SHP77 treated with DMSO at 0.1 percent for 48 hours (cell line): Measurements from ENCODE around the gene RPL13.
"Not testable (repeated sequence)": the region's sequence is repeated elsewhere in the genome, so short reads cannot be mapped to it uniquely, and the experiment has no call there.

Experiments used
- DNase-seq: peaks from one replicate; lab custom pipeline; 2025; lab: John Stamatoyannopoulos, UW

RPL13 gene

DNA sequence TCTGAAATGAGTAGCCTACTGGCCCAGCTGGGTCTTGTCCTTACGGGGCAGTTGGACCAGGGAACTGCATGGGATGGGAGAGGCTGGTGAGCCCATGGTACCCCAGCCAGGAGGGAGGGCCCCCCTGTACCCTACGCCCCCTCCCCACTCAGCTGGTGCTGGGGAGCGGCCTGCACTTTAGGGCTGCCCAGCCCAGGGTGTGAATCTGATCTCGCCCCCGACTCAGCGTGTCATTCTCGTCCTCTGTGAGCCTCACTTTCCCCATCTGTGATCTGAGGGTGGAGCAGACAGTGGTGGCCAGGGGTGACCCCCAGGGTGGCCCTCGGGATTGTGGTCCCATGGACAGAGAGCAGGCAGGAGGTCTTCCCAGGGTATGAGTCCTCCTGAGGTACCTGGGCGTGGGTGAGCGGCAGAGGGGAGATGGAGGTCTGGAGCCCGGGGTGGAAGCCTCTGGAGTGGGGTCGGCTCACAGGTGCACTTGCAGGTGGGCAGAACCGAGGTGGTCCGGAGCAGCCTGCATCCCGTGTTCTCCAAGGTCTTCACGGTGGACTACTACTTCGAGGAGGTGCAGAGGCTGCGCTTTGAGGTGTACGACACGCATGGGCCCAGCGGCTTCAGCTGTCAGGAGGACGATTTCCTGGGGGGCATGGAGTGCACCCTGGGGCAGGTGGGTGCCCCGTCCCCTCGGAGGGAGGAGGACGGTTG is 16.7 kb downstream of the RPL13 start:
- no peak for DNase-seq

GRCh38 chr16:89579351-89579750 is 18.9 kb downstream of the RPL13 start:
- DNase-seq = no peak

GRCh38 chr16:89581045-89581695 is 20.7 kb downstream of the RPL13 start:
- no peak for DNase-seq

GRCh38 chr16:89581861-89582563 is 21.5 kb downstream of the RPL13 start:
- DNase-seq = no peak

- DNase-seq = no peak
Observed at GRCh38 chr16:89582614-89583196, 22.2 kb downstream of the RPL13 start.

DNA sequence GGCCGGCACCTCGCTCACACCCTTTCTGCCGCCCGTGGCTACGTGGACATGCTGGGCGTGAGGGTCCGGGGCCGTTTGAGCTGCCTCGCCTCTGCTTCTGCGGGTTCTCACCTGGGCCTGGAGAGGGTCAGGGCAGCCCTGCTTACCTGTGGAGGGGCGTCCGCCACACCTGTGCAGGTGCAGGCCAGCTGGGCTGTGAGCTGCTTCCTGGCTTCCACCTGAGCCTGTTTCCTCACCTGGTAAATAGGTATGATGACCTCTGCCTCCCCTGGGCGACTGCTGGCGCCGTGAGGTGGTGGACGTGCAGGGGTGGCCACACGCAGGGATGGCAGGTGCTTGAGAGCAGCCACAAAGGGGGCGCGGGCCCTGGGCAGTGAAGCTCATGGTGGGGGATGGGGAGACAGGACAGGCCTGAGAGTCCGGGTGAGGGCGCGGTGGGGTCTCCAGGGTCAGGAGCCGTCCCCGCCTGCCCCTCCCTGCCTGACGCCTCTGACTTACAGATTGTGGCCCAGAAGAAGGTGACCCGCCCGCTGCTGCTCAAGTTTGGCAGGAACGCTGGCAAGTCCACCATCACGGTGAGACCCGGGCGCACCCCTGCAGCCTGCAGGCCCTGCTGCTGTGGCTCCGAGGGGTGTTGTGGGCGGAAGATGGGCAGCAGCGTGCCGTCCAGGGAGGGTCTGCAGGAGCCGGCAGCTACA is 22.9 kb downstream of the RPL13 start:
- no peak for DNase-seq

GRCh38 chr16:89583895-89584644 is 23.6 kb downstream of the RPL13 start:
- DNase-seq = no peak

GRCh38 chr16:89584768-89585549 is 24.5 kb downstream of the RPL13 start:
- no peak for DNase-seq

- no peak for DNase-seq
Observed at GRCh38 chr16:89586218-89586617, 25.7 kb downstream of the RPL13 start.

DNA sequence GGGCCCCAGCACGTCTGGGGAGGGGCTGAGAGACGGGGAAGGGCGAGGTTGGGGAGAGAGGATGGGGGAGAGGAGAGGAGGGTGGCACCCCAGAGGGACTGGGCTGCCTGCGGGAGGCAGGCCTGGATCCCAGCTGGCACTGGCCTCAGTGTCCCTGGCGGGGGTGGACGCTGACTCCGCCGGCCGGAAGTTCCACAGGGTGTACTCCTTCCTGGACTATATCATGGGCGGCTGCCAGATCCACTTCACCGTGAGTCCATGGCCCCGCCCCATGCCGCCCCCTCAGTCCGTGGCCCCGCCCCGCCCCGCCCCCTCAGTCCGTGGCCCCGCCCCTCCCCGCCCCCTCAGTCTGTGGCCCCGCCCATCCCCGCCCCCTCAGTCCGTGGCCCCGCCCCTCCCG is 26.4 kb downstream of the RPL13 start:
- DNase-seq = no peak

GRCh38 chr16:89587676-89588075 is 27.2 kb downstream of the RPL13 start:
- DNase-seq = not testable (repeated sequence)

DNA sequence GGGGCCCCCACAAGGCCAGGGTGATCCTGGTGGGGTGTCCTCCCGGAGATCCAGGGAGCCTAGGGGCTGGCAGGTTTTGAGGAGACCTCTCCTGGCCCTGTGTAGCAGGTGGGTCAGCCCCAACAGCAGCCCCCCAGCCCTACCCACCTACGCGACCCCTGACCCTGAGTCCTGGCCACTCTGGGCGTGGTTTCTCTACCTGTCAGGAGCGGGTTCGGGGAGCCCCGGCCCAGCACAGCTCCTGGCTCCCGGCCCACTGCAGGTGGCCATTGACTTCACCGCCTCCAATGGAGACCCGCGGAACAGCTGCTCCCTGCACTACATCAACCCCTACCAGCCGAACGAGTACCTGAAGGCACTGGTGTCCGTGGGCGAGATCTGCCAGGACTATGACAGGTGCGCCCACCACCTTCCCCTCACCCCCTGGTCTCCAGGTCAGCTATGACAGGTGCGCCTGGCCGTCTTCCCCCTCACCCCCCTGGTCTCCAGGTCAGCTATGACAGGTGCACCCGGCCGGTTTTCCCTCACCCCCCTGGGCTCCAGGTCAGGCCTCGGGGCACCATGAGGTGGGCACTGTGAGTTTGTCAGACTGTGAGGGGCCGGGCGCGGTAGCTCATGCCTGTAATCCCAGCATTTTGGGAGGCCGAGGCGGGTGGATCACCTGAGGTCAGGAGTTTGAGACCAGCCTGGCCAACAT is 28.1 kb downstream of the RPL13 start:
- no peak for DNase-seq

DNA sequence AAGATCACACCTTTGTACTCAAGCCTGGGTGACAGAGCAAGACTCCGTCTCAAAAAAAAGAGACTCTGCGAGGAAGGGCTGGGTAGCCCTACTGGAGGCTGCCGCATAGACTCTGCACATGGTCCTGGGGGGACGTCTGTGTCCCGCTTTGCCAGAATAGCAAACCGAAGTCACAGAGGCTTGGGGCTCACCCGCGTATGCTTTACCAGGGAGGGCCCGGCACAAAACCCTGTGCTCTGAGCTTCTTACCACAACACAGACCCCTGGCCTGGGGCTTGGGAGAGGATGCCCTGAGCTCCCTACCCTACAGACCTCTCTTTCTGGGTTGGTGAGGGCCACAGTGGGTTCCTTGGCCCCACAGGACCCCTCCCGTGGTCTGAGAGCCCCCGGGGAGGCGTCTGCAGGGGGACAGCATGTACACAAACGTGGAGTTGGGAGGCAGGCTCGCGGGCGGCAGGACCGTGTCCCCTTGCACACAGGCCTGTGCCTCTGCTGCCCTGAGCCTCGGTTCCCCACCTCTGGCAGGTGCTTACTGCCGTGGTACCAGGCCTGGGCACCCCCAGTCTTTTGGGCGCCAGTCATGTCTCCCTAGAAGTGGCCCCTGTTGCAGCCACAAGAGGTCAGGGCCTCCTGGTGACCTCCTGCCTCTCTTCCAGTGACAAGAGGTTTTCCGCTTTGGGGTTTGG is 28.9 kb downstream of the RPL13 start:
- no peak for DNase-seq

DNA sequence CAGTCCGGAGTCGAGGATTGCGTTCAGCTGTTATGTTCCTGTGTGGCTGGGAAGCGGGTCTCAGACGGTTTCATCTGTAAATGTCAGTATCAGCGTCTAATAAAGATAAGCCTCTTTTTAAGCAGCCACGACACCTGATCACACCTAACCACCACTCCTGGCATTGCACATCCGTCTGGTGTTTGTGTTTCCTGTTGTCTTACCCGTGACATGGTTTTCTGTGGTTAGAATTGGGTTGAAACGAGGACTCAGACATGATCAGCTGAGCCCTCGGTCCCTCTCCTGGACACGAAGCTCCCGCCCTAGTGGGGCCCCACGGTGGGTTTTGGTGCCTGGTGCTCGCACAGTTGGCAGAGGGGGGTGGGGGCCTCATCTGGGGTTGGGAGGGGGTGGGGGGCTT is 33.4 kb downstream of the RPL13 start:
- no peak for DNase-seq

GRCh38 chr16:89595330-89596060 is 35.0 kb downstream of the RPL13 start:
- no peak for DNase-seq

- DNase-seq = no peak
Observed at GRCh38 chr16:89596061-89596689, 35.7 kb downstream of the RPL13 start.

- DNase-seq = no peak
Observed at GRCh38 chr16:89596957-89597649, 36.6 kb downstream of the RPL13 start.

- DNase-seq = no peak
Observed at GRCh38 chr16:89598199-89598598, 37.7 kb downstream of the RPL13 start.
